MM.1S (cell line): ENCODE results near the gene CHTF8.

Source experiments
- CTCF ChIP-seq: fragments of 300-600 bp; sonication (generic); IDR thresholded peaks from 2 replicates; pipeline ENCODE4 v1.5.1; 2016; ENCODE audit warnings: antibody characterized with exemption, low read length, mixed read lengths
- EZH2 ChIP-seq: fragments of 300-600 bp; sonication (generic); optimal IDR thresholded peaks from 2 replicates; pipeline ENCODE3; 2017; ENCODE audit warnings: low read depth, mild to moderate bottlenecking, antibody characterized with exemption, low read length, mixed read lengths
- EZH2phosphoT487 ChIP-seq: fragments of 300-600 bp; sonication (generic); IDR thresholded peaks from 2 replicates; pipeline ENCODE4 v1.6.1; 2018; ENCODE audit warnings: antibody characterized with exemption, low read length

- TF ChIP-seq CTCF (no peak), EZH2 (no peak), EZH2phosphoT487 (no peak)
These were observed 1.1 kb downstream of the CHTF8 start for GRCh38 chr16:69131167-69131838.
